Measurements from ENCODE around the gene CD151.

DNA sequence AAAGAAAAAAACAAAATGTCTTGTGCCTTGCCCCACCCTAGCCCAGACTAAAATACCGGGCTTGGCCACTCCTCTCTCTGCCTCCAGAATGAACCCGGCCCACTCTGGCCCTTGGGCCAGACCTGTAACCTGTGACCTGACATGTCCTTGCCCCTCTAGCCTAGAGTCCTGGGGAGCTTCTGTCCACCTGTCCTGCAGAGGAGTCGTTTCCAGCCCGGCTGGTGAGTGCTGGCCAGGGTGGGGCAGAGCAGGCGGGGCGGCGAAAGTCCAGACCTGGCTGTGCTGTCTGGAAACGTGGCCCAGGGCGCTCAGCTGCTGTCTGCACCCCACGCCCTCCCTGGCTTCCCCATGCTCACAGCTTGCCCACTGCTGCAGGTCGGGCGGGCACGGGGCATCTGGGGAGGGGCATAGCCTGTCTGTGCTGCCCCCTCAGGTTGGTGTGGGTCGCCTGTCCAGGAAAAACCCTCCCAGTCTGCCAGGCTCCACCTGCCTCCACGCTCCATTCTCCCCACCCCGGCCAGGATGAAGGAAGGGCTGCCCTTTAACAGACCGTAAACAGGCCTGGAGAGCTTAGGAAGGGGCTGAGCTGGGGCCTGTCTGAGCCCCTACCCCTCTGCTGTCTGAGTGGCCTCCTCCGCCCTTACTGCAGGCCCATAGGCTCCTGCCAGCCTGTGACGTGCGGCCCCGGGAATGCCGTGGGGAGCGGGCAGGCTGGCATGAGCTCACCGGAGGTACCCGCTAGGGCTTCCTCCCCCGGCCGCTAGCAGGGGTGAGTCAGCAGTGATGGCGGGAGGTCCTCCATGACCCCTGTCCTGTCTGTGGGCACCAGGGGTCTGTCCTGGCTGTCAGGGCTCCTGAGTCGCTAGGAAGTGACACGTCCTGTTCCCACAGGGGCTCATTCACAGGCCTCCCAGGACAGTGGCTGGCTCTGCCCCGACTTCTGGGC lies 1.9 kb downstream of the CD151 start:
- no peak for TF ChIP-seq EZH2 (IDR thresholded peaks at IDR 0.05; ENCODE audit: borderline replicate concordance)
- no peak for TF ChIP-seq EZH2phosphoT487 (IDR thresholded peaks at IDR 0.05; ENCODE audit: low read depth, severe bottlenecking, unreplicated experiment)
